K562 (cell line): ENCODE results near the gene EVI5L. TPM values are rescaled to one million over a fixed set of nuclear protein-coding genes. Genes with fewer than 3 reads are reported as not detected.
"Not testable (repeated sequence)": the region's sequence is repeated elsewhere in the genome, so short reads cannot be mapped to it uniquely, and the experiment has no call there.

Experiments used
- ATAC-seq: fragments of 200-7000 bp; cut with Tn5 transposase; 3 replicates; pipeline ENCODE4 v1.9.1; 2020; ENCODE audit warnings: moderate library complexity
- BruUV-seq: library from RNA; stranded (reverse); fragments of 400-500 nt; replicated peaks from 2 replicates; lab custom pipeline; 2021; lab: Mats Ljungman, UMichigan
- CTCF ChIA-PET: fragments of 300-600 bp; formaldehyde crosslinking; extraction: SDS; loops from one replicate; lab custom pipeline; 2021; ENCODE audit warnings: low intra/inter-chr PET ratio; lab: Yijun Ruan, JAX
- POLR2A ChIA-PET: fragments of 300-600, 350-650 bp; sonication (Branson Sonifier 250); formaldehyde crosslinking; extraction: SDS; loops from one replicate; lab custom pipeline; 2021; ENCODE audit warnings: antibody characterized with exemption, inconsistent platforms; lab: Yijun Ruan, JAX
- DNase-seq, 4 experiments: peaks; one replicate each; pipeline versions ENCODE4 v3.0.0 to v3.0.0-alpha.2; 2011 to 2018; ENCODE audit warnings: low spot score in 3 of 4, mixed read lengths in 3 of 4; ENCODE audit errors: extremely low read depth in 1 of 4
- FAIRE-seq: peaks from 2 replicates; lab custom pipeline; 2011; peaks lifted over from hg19 to GRCh38; lab: Jason Lieb, UNC
- H2AFZ ChIP-seq: 2 replicates; pipeline ENCODE4 v1.6.0; 2011; ENCODE audit warnings: low read depth, low read length, control low read depth, inconsistent platforms
- H3K27ac ChIP-seq: fragments of 200-600 bp; 3 replicates; pipeline ENCODE4 v1.8.0; 2011; ENCODE audit warnings: low read depth, mild to moderate bottlenecking, control low read depth, inconsistent platforms, low read length, moderate library complexity, mixed read lengths; ENCODE audit errors: extremely low read depth
- H3K27me3 ChIP-seq, 2 experiments: fragments of 300-600 bp in 1 of 2; 2 replicates in 1 of 2; 3 replicates in 1 of 2; pipeline versions ENCODE4 v1.6.0 to v1.8.0; 2011; ENCODE audit warnings: inconsistent platforms in 2 of 2, low read length in 2 of 2, mild to moderate bottlenecking in 1 of 2, mixed read lengths in 1 of 2, moderate library complexity in 1 of 2; ENCODE audit not compliant: control insufficient read depth in 2 of 2, insufficient read depth in 2 of 2
- H3K36me3 ChIP-seq: fragments of 300-600 bp; 3 replicates; pipeline ENCODE4 v1.8.0; 2011; ENCODE audit warnings: mild to moderate bottlenecking, low read length, inconsistent platforms; ENCODE audit not compliant: control insufficient read depth, insufficient read depth
- H3K4me1 ChIP-seq, 2 experiments: fragments of 200-600 bp in 1 of 2; replicated peaks in 1 of 2; 2 replicates in 1 of 2; 3 replicates in 1 of 2; pipeline versions ENCODE4 v1.5.1 to v1.8.0; 2011; ENCODE audit warnings: inconsistent platforms in 2 of 2, low read length in 2 of 2, mild to moderate bottlenecking in 1 of 2, mixed read lengths in 1 of 2, moderate library complexity in 1 of 2; ENCODE audit not compliant: control insufficient read depth in 2 of 2, insufficient read depth in 2 of 2
- H3K4me2 ChIP-seq: 2 replicates; pipeline ENCODE4 v1.6.1; 2011; ENCODE audit warnings: low read length, control low read depth, inconsistent platforms, mixed read lengths; ENCODE audit not compliant: insufficient read depth
- H3K4me3 ChIP-seq: fragments of 200-600 bp; sonication (generic), shearing (Covaris generic); 2 replicates; pipeline ENCODE4 v1.5.1; 2016; ENCODE audit warnings: control low read depth, inconsistent platforms
- H3K79me2 ChIP-seq: fragments of 200-600 bp; 3 replicates; pipeline ENCODE4 v1.8.0; 2011; ENCODE audit warnings: low read length, inconsistent platforms; ENCODE audit not compliant: control insufficient read depth, insufficient read depth
- H3K9ac ChIP-seq, 2 experiments: 2 replicates each; pipeline versions ENCODE4 v1.6.0 to v1.6.1; 2011; ENCODE audit warnings: low read depth in 2 of 2, low read length in 2 of 2, control low read depth in 1 of 2, inconsistent platforms in 1 of 2, mild to moderate bottlenecking in 1 of 2, mixed read lengths in 1 of 2; ENCODE audit not compliant: insufficient read depth in 1 of 2
- H3K9me1 ChIP-seq: one replicate; pipeline ENCODE4 v1.6.0; 2011; ENCODE audit warnings: inconsistent platforms, mild to moderate bottlenecking, low read length, moderate library complexity; ENCODE audit not compliant: control insufficient read depth, insufficient read depth
- H3K9me3 ChIP-seq: replicated peaks from 2 replicates; pipeline ENCODE4 v1.5.1; 2011; ENCODE audit warnings: low read depth, low read length, inconsistent platforms; ENCODE audit not compliant: control insufficient read depth, insufficient read depth
- H4K20me1 ChIP-seq: replicated peaks from 2 replicates; pipeline ENCODE4 v1.6.1; 2011; ENCODE audit warnings: low read length, inconsistent platforms, mixed read lengths; ENCODE audit not compliant: control insufficient read depth, insufficient read depth
- ARID1B ChIP-seq: fragments of 450-650 bp; IDR thresholded peaks from 2 replicates; pipeline ENCODE4 v1.6.1; 2016; ENCODE audit warnings: antibody characterized with exemption, mild to moderate bottlenecking, inconsistent platforms
- ATF3 ChIP-seq, 2 experiments: fragments of 450-650 bp in 1 of 2; sonication (generic) in 1 of 2; formaldehyde crosslinking in 1 of 2; IDR thresholded peaks in 1 of 2; conservative IDR thresholded peaks in 1 of 2; 2 replicates each; pipeline versions ENCODE4 v1.6.1 to v1.8.1; 2016 to 2023; ENCODE audit warnings: mild to moderate bottlenecking in 2 of 2, moderate library complexity in 2 of 2, inconsistent platforms in 1 of 2, missing genetic modification reagents in 1 of 2
- ATF7 ChIP-seq: fragments of 450-650 bp; IDR thresholded peaks from 2 replicates; pipeline ENCODE4 v1.7.1; 2014; ENCODE audit warnings: mild to moderate bottlenecking, moderate library complexity
- FOSL1 ChIP-seq: fragments of 200-800 bp; sonication (Bioruptor generic); conservative IDR thresholded peaks from 2 replicates; pipeline ENCODE4 v1.6.1; 2016; ENCODE audit warnings: missing genetic modification characterization, missing compliant biosample characterization
- JUN ChIP-seq, 2 experiments: sonication (generic) in 1 of 2; formaldehyde crosslinking in 1 of 2; IDR thresholded peaks; 2 replicates each; pipeline versions ENCODE4 v1.6.1 to v1.8.0; 2012 to 2022; ENCODE audit warnings: borderline replicate concordance in 2 of 2, mild to moderate bottlenecking in 2 of 2, improper control_type of control experiment in 1 of 2, low read depth in 1 of 2, low read length in 1 of 2, missing genetic modification reagents in 1 of 2
- JUND ChIP-seq, 2 experiments: IDR thresholded peaks; 2 replicates in 1 of 2; 3 replicates in 1 of 2; pipeline ENCODE4 v1.6.1; 2011; ENCODE audit warnings: borderline replicate concordance in 2 of 2, low read depth in 2 of 2, low read length in 2 of 2, improper control_type of control experiment in 1 of 2, missing biosample characterization in 1 of 2, missing genetic modification characterization in 1 of 2, missing genetic modification reagents in 1 of 2
- MLLT1 ChIP-seq, 2 experiments: fragments of 450-650 bp; IDR thresholded peaks; 2 replicates each; pipeline ENCODE4 v1.6.1; 2016
- RBFOX2 ChIP-seq: fragments of 200-400 bp; formaldehyde crosslinking; IDR thresholded peaks from 2 replicates; pipeline ENCODE4 v1.6.1; 2017; ENCODE audit warnings: low read depth, mild to moderate bottlenecking, low read length, moderate library complexity
- SMARCA4 ChIP-seq: fragments of 450-650 bp; IDR thresholded peaks from 2 replicates; pipeline ENCODE4 v1.6.1; 2016
- SMARCE1 ChIP-seq: fragments of 450-650 bp; IDR thresholded peaks from 2 replicates; pipeline ENCODE4 v1.7.1; 2016; ENCODE audit warnings: mild to moderate bottlenecking
- ZNF384 ChIP-seq: IDR thresholded peaks from 2 replicates; pipeline ENCODE4 v1.6.1; 2012; ENCODE audit warnings: low read depth, low read length, improper control_type of control experiment
- WGBS: fragments of 100-300 bp; shearing (Covaris generic); methylation state at CpG from one replicate; pipeline ENCODE4 v1.1.6; 2016; ENCODE audit warnings: low coverage, mixed read lengths; ENCODE audit not compliant: insufficient coverage; ENCODE audit errors: missing lambda C conversion rate; 5-methylcytosine and 5-hydroxymethylcytosine counted together
- in situ Hi-C: fragments of 300-500 bp; cut with MboI; formaldehyde crosslinking; loops from 4 replicates; pipeline ENCODE4 v1.15.0; 2018; ENCODE audit warnings: inconsistent platforms, mixed read lengths
- intact Hi-C: fragments of 100-400 bp; cut with micrococcal nuclease; formaldehyde crosslinking; loops from 2 replicates; pipeline ENCODE4 v1.14.2; 2022
- polyA plus RNA-seq, 8 experiments: library from polyadenylated mRNA; depleted of rRNA in 4 of 8; stranded (reverse) in 5 of 8; unstranded in 3 of 8; fragments of >200 nt; fragmentation: Nextera tagmentation in 2 of 8; fragmentation: Illumina TruSeq in 1 of 8; extraction: Ambion mirVana in 2 of 8; extraction: Trizol in 1 of 8; gene quantifications; 2 replicates each; pipeline versions ENCODE4 v1.2.1 to v1.2.3, GENCODE V29; 2011 to 2014; ENCODE audit warnings: inconsistent platforms in 1 of 8, missing spikeins in 1 of 8
- total RNA-seq, 7 experiments: library from RNA; depleted of rRNA in 6 of 7; stranded (reverse); fragments of >200 nt in 6 of 7; fragmentation: Illumina TruSeq in 2 of 7; extraction: Trizol in 2 of 7; gene quantifications; 2 replicates each; pipeline versions ENCODE4 v1.2.1 to v1.2.3, GENCODE V29; 2011 to 2021; ENCODE audit warnings: low replicate concordance in 1 of 7

Gene EVI5L
- total and polyA plus RNA-seq, 9 of the 15 experiments (the other 6 are each of a cell fraction or from before 2014, with no cell fraction given), result 0.69 to 1.8 (median 1.2) TPM; not detected in 2

- TF ChIP-seq ATF7, result no peak
- TF ChIP-seq, all 486 proteins: peak for 4
Measured at GRCh38 chr19:7888826-7889217, 58.8 kb downstream of the EVI5L start (continued).

DNA sequence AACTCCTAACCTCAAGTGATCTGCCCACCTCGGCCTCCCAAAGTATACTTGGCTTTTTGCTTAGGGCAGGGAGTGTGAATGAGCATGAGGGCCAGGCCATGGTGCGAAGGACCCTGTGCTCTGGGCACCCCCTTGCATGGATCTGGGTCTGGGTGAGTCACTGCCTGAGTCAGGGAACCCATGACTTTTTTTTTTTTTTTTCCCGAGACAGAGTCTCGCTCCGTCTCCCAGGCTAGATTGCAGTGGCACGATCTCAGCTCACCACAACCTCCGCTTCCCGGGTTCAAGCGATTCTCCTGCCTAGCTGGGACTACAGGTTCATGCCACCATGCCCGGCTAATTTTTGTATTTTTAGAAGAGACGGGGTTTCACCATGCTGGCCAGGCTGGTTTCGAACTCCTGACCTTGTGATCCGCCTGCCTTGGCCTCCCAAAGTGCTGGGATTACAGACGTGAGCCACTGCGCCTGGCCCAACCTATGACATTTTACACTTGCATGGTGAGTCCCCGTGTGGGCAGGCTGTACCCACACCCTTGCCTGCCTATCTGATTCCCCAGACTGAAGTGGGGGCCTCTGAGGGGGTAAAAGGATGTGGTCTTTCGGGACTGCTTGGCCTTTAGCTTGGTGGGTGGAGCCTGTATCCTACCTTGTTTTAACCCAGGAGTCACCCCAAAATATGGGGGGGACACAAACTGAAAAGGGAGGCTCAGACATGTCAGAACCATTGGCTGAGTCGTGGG is 63.5 kb downstream of the EVI5L start:
- CTCF ChIA-PET; in situ Hi-C loops; H3K27ac ChIP-seq; intact Hi-C loops; TF ChIP-seq ATF3 (CRISPR knock-in tag; conservative IDR thresholded peaks at IDR 0.05); JUN (CRISPR knock-in tag; IDR thresholded peaks at IDR 0.05; ENCODE audit: borderline replicate concordance); JUND (tag; IDR thresholded peaks at IDR 0.05; ENCODE audit: borderline replicate concordance, low read depth, low read length): not testable (repeated sequence)
- WGBS, result 68% methylated on average over 13 of the region's 18 CpGs
- peak overlapping the region in 1 of 2 experiments; percentile 52; a peak in 1 of 4 replicates for H3K9ac ChIP-seq
- peak; percentile 24; the same call in 1 of the 2 replicates for TF ChIP-seq SMARCA4
- TF ChIP-seq ARID1B, result peak; percentile 32; the same call in 1 of the 2 replicates
- TF ChIP-seq FOSL1 (tag), result peak; percentile 95
- peak; percentile 54; the same call in 1 of the 2 replicates for TF ChIP-seq SMARCE1
- peak; percentile 73; the same call in 1 of the 2 replicates for TF ChIP-seq ATF3 (IDR thresholded peaks at IDR 0.05)
- TF ChIP-seq MLLT1 (IDR thresholded peaks at IDR 0.05), result peak in 1 of 2 experiments; percentile 97; a peak in 2 of 4 replicates
- TF ChIP-seq JUN (IDR thresholded peaks at IDR 0.05; ENCODE audit: borderline replicate concordance, low read depth, low read length), result 0 out of 2 replicates have a peak, but pooled peaks have one; percentile 55
- TF ChIP-seq ZNF384, result peak; percentile 68
- 0 out of 2 replicates have a peak, but pooled peaks have one; percentile 15 for TF ChIP-seq RBFOX2
- peak; percentile 51; the same call in 1 of the 2 replicates for TF ChIP-seq JUND (IDR thresholded peaks at IDR 0.05; ENCODE audit: borderline replicate concordance, low read depth, low read length)
- TF ChIP-seq, all 486 proteins: peak for 10; not testable (repeated sequence) for 476
- not testable (repeated sequence) for H4K20me1 ChIP-seq, H3K36me3 ChIP-seq, H3K79me2 ChIP-seq, DNase-seq, FAIRE-seq, H3K9me3 ChIP-seq, BruUV-seq, H3K27me3 ChIP-seq, H3K4me3 ChIP-seq, H3K9me1 ChIP-seq, ATAC-seq, H2AFZ ChIP-seq, H3K4me2 ChIP-seq
- POLR2A ChIA-PET, result interaction anchor here (8.2 kb wide), 1 partner anchor 8 kb away, joined by 72 read pairs; the partner anchor contains the start of gene MAP2K7
- peaks cover 9 to 25% of the 10 kb centered on the region in 2 experiments for H3K4me1 ChIP-seq
